ELF-1 (cell line): ENCODE results near the gene PARD3.
A peak's percentile ranks its signal among the peaks of the same experiment; 100 is the strongest.
"Not testable (repeated sequence)": the region's sequence is repeated elsewhere in the genome, so short reads cannot be mapped to it uniquely, and the experiment has no call there.

Experiments
- DNase-seq: peaks from one replicate; pipeline ENCODE4 v3.0.0-alpha.2; 2016; ENCODE audit warnings: low read depth, low spot score

PARD3 gene

DNA sequence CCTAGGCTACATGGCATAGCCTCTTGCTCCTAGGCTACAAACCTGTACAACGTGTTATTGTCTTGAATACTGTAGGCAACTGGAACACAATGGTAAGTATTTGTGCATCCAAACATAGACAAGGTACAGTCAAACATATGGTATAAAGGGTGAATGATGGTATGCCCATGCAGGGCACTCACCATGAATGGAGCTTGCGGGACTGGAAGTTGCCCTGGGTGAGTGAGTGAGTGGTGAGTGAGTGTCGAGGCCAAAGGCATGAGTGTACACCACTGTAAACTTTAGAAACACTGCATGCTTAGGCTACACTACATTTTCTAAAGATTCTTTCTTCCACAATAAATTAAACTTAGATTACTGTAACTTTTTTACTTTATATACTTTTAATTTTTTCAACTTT, 165.7 kb downstream of the PARD3 start:
- DNase-seq = no peak

- no peak for DNase-seq
Observed at GRCh38 chr10:34648919-34649318, 166.2 kb downstream of the PARD3 start.

GRCh38 chr10:34647875-34648865, 166.9 kb downstream of the PARD3 start:
- DNase-seq = no peak

DNA sequence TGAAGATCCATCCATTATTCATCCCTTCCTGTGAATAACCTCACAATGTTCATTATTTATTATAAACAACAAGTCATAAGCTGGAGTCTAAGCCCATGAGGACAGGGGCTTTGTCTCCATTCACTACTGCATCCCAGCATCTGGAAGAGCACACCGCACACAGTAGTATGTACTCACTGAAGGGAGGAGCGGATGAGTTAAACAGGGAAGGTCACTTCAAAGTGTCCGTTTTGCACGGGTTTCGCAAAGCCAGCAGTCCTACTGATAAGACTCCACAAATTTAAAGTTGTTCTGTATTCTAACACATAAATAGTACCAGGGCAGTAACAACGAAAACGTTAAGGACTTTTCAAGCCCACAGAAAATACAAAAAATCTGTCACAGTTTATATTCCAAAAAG, 167.9 kb downstream of the PARD3 start:
- no peak for DNase-seq

DNA sequence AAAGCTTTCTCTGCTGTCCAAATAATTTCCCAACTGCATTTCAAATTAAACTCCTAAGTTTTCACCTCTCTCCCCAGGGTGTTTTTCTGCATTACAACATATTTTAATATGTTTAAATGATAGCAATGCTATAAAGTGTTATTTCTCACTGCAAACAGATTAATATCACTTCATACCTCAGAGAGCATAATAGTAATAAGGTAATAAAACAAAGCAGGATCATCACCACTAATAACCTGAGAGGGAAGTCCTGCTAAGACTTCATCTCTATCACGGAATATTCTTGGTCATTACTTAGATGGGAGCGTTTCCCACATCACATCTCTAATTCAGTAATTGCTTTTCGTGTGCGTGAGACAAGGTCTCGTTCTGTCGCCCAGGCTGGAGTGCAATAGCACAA, 168.8 kb downstream of the PARD3 start:
- no peak for DNase-seq

DNA sequence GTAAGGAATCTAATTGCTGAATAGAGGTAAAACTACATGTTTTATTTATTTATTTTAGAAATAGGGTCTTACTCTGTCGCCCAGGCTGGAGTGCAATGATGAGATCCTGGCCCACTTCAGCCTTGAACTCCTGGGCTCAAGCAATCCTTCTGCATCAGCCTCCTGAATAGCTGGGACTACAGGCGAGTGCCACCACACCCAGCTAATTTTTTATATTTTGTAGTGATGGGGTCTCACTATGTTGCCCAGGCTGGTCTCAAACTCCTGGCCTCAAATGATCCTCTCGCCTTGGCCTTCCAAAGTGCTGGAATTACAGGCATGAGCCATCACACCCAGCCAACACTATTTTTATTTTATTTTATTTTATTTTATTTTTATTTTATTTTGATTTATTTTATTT, 170.3 kb downstream of the PARD3 start:
- not testable (repeated sequence) for DNase-seq

DNA sequence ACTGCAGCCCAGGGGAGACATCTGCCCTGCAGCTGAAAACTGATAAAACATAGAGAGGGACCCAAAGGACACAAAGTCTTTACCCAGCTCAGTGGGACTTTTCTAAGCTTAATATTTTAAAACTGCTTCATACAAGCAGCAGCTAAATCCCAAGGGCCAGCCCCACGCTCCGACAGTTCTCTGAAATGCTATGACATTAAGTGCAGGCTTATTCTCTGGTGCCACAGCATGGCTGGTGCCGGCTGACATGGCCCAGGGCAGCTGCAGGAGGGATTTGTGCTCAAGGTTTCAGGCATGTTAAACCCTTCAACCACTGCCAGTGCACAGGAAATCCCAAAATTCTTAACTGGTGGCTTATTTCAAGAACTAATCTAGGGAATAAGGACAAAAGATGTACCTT, 170.9 kb downstream of the PARD3 start:
- no peak for DNase-seq

DNA sequence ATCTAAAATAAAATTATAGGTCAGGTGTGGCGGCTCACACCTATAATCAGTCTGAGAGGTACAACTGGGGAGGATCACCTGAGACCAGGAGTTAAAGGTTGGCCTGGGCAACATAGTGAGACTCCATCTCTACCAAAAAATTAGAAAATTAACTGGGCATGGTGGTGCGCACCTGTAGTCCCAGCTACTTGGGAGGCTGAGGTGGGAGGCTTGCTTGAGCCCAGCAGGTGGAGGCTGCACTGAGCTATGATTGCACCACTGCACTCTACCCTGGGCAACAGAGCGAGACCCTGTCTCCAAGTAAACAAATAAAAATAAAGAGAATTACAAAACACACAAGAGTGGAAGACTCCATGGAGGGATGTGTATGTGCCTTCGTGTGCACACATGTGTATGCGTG, 171.5 kb downstream of the PARD3 start:
- DNase-seq = no peak

- no peak for DNase-seq
Observed at GRCh38 chr10:34641913-34642558, 173.1 kb downstream of the PARD3 start.

GRCh38 chr10:34641147-34641912, 173.8 kb downstream of the PARD3 start:
- DNase-seq = no peak

DNA sequence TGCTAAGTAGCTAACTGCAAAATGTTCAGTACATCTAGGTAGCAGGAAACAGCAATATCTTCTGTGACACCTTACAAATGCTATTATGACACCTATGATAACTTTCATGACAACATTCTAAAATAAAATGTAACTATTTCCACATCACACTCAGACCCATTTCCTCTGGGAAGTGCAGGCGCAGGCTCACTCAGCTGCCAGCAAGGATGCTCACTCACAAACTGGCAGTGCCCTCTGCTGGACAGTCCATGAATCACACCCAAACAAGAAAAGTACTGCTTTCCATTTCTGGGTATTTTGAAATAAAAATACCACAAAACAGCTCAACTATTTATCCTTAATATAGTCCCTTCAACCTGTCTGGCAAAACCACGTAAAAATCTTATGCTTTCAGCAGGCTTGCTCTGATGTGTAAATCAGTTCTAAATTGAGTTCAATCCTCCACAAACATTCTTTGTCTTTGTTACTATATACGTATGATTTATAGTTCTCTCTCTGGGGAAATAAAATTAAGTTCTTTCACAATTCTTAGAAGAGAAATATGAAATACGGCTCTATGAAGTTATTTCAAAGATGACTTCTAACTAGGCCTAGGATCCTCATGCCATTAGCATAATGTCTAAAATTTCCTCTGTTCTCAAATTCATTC, 176.6 kb downstream of the PARD3 start:
- DNase-seq = peak; percentile 60

GRCh38 chr10:34637418-34637911, 177.6 kb downstream of the PARD3 start:
- DNase-seq = peak; percentile 82

DNA sequence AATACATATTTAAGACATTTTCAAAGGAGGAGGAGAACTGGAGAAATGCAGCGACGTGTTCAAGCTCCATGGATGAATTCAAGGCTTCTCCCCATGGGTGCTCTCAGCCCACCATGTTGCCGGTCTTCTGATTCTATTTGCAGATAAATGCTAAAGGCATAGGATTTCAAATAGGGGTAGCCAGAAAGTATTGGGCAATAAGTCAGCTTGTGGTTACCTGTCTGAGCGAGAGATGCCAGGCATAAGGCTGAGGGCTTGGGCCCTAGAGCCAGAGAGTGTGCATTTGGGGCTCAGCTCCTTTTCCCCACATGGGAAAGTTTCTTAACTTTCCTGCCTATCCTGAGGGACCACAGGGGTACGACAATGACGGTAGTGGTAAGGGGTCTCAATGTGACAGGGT, 180.0 kb downstream of the PARD3 start:
- DNase-seq = no peak

DNA sequence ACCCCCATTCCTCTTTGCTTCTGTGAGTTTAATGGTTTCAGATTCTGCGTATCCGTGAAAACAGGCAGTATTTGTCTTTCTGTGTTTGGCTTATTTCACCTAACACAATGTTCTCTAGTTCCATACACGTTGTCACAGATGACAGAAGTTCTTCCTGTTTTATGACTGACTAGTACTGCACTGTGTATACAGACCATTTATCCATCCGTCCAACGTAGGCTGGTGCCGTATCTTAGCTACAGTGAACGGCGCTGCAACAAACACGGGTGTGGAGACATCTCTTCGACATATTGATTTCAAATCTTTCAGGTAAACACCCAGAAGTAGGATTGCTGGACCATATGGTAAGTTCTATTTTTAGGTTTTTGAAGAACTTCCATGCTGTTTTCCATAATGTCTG, 181.7 kb downstream of the PARD3 start:
- no peak for DNase-seq

- DNase-seq = no peak
Observed at GRCh38 chr10:34629084-34629483, 186.0 kb downstream of the PARD3 start.

- no peak for DNase-seq
Observed at GRCh38 chr10:34628174-34628796, 186.8 kb downstream of the PARD3 start.

DNA sequence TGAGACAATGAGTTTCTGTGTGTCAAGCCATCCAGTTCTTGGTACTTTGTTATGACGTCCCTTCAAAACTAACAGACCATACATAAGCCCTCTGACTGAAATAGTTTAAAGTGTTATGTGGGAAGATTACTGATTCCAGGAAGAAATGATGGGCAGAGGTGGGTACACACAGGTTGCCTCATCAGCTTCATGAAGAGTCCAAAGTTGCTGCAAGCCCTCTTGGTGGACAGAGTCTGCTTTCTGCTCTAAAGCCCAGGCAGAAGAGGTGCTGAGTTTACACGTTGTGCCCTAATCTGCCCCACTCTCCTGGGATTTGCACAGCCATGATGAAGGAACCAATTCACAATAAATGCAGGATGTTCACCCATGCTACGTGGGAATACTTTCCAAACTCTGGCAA, 187.4 kb downstream of the PARD3 start:
- DNase-seq = no peak

DNA sequence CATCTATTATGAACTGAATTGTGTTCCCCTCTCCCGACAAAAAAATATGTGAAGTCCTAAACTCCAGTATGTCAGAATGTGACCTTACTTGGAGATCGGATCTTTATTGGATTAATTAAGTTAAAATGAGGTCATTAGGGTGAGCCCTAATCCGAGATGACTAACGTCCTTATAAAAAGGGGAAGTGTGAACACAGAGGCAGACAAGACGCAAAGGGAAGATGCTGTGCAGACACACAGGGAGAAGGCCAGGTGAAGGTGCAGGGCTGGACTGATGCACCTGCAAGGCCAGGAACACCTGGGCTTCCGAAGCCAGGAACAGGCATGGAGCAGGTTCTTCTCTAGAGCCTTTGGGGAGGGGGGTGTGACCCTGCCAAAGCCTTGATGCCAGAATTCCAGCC, 187.8 kb downstream of the PARD3 start:
- DNase-seq = no peak

- DNase-seq = no peak
Observed at GRCh38 chr10:34626158-34626880, 188.8 kb downstream of the PARD3 start.
